Measurements from ENCODE around the gene RHOT2.
"Not testable (repeated sequence)": the region's sequence is repeated elsewhere in the genome, so short reads cannot be mapped to it uniquely, and the experiment has no call there.

RHOT2 gene

GRCh38 chr16:682493-683395 lies 14.8 kb downstream of the RHOT2 start:
- DNase-seq = no peak

- no peak for DNase-seq
These were observed 15.6 kb downstream of the RHOT2 start for GRCh38 chr16:683396-684070.

GRCh38 chr16:684071-684794 lies 16.3 kb downstream of the RHOT2 start, which contains the start of gene JMJD8:
JMJD8 (minus strand) TSS chr16:684334; CDS start chr16:684319, 15 bp downstream.
- DNase-seq = peak; percentile 95

- DNase-seq = no peak
These were observed 17.2 kb downstream of the RHOT2 start for GRCh38 chr16:684961-685696.

- peak; percentile 48 for DNase-seq
These were observed 18.0 kb downstream of the RHOT2 start for GRCh38 chr16:685967-686366.

GRCh38 chr16:686459-687260 lies 18.7 kb downstream of the RHOT2 start:
- DNase-seq = no peak

GRCh38 chr16:687499-687898 lies 19.6 kb downstream of the RHOT2 start:
- DNase-seq = no peak

GRCh38 chr16:689175-689897 lies 21.4 kb downstream of the RHOT2 start:
- no peak for DNase-seq

GRCh38 chr16:691242-691641 lies 23.3 kb downstream of the RHOT2 start:
- not testable (repeated sequence) for DNase-seq

- no peak for DNase-seq
These were observed 24.6 kb downstream of the RHOT2 start for GRCh38 chr16:692356-693108.

GRCh38 chr16:693364-693763 lies 25.4 kb downstream of the RHOT2 start:
- DNase-seq = no peak

- DNase-seq = no peak
These were observed 25.8 kb downstream of the RHOT2 start for GRCh38 chr16:693766-694165.

- DNase-seq = no peak
These were observed 26.4 kb downstream of the RHOT2 start for GRCh38 chr16:694187-694862.

- DNase-seq = no peak
These were observed 27.0 kb downstream of the RHOT2 start for GRCh38 chr16:694863-695354.

- no peak for DNase-seq
These were observed 27.6 kb downstream of the RHOT2 start for GRCh38 chr16:695355-696089.

GRCh38 chr16:698911-699671 lies 31.2 kb downstream of the RHOT2 start:
- no peak for DNase-seq

- DNase-seq = no peak
These were observed 33.0 kb downstream of the RHOT2 start for GRCh38 chr16:700684-701584.
